ENCODE measurements around the gene PRMT7. TPM values are rescaled to one million over a fixed set of nuclear protein-coding genes. Genes with fewer than 3 reads are reported as not detected.

The PRMT7 gene
- total and polyA plus RNA-seq, 9 donors, result 27.8 to 43.4 (median 37.8) TPM

GRCh38 chr16:68275611-68276191 lies 35.1 kb upstream of the PRMT7 start:
- Histone ChIP-seq H3K36me3 (no peaks in the 10 kb centered on the region), H3K4me1 (ENCODE audit: insufficient read depth) (no peaks in the 10 kb centered on the region), H3K9me3 (no peaks in the 10 kb centered on the region), H3K27me3 (no peaks in the 10 kb centered on the region), H3K4me3 (no peak overlapping the region), H3K27ac (no peak overlapping the region)
- 72 to 80% (median 74%) methylated on average over 4 of the region's 4 CpGs for WGBS, 3 donors
- no peak for DNase-seq
- TF ChIP-seq POLR2A (IDR thresholded peaks at IDR 0.05) (no peak), EP300 (IDR thresholded peaks at IDR 0.05) (no peak), CTCF (IDR thresholded peaks at IDR 0.05) (no peak)
- intact Hi-C loops (cut with DNase I), result no loop called here

DNA sequence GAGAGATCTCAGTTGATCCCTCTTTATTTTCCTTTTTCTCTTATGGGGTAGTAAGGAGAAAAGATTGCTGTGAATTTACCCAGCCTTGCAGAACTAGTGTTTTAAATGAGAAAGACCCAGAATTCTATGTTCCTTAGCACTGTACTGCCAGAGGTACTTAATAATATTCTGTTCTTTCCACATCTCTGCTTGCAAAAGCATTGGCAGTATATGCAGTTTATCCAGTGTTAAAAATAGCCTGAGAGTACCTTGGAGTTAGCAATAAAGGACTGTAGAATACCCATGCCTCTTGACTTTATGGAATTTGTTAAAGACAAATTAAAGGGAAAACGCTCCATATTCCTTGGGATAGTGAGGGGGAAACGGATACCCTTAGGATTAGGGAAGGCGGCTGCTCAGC lies 34.6 kb upstream of the PRMT7 start:
- Histone ChIP-seq H3K9me3 (no peaks in the 10 kb centered on the region), H3K27ac (no peak overlapping the region), H3K36me3 (no peaks in the 10 kb centered on the region), H3K27me3 (no peaks in the 10 kb centered on the region), H3K4me1 (ENCODE audit: insufficient read depth) (no peaks in the 10 kb centered on the region), H3K4me3 (no peak overlapping the region)
- 60 to 83% (median 82%) methylated on average over 3 of the region's 3 CpGs for WGBS, 3 donors
- intact Hi-C loops (cut with DNase I), result no loop called here
- DNase-seq, result no peak
- TF ChIP-seq EP300 (IDR thresholded peaks at IDR 0.05) (no peak), CTCF (IDR thresholded peaks at IDR 0.05) (no peak), POLR2A (IDR thresholded peaks at IDR 0.05) (no peak)

GRCh38 chr16:68279726-68280558 lies 30.9 kb upstream of the PRMT7 start:
- DNase-seq, result no peak
- H3K9me3 ChIP-seq, result no peaks in the 10 kb centered on the region
- no peak for TF ChIP-seq EP300 (IDR thresholded peaks at IDR 0.05)
- TF ChIP-seq POLR2A (IDR thresholded peaks at IDR 0.05), result no peak
- no peak for TF ChIP-seq CTCF (IDR thresholded peaks at IDR 0.05)

DNA sequence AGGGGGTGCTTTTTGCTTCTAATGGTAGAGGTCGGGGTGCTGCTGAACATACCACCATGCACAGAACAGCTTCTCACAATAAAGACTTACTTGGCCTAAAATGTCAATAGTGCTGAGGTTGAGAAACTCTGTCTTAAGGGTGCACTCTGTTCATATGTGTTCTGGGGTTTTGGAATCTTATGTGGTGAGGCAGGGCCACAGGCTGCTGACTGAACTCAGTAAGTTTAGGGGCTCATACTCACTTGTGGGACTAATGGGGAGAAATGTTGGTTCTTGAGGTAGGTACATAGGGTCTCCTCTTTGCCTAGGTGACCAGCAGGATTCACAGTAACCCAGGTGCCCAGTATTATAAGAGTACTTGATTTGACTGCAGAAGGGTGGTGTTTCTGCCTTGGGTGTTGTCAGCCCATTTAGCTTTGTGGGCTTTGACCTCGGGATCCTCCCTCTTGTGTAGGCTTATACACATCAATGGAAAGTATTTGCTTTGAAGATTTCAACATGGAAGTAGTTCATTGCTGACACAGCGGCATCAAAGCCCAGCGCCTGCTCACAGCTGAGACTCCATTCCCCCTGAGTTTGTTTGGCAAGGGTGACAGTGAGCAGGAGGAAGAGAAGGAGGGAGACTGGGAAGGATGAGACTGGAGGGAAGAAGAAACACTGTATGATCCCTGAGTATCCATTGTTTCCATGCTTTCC lies 29.3 kb upstream of the PRMT7 start:
- no peak for TF ChIP-seq EP300 (IDR thresholded peaks at IDR 0.05)
- no peak for TF ChIP-seq CTCF (IDR thresholded peaks at IDR 0.05)
- no peak for TF ChIP-seq POLR2A (IDR thresholded peaks at IDR 0.05)
- 73 to 81% (median 80%) methylated on average over 4 of the region's 4 CpGs for WGBS, 3 donors
- Histone ChIP-seq H3K36me3 (no peaks in the 10 kb centered on the region), H3K4me3 (no peak overlapping the region), H3K27ac (no peak overlapping the region), H3K4me1 (ENCODE audit: insufficient read depth) (no peaks in the 10 kb centered on the region), H3K9me3 (no peaks in the 10 kb centered on the region), H3K27me3 (no peaks in the 10 kb centered on the region)
- no peak for DNase-seq
- intact Hi-C loops (cut with DNase I), result no loop called here

More at GRCh38 chr16:68279726-68280558, 30.9 kb upstream of the PRMT7 start:
- no peak overlapping the region for H3K27ac ChIP-seq
- no peaks in the 10 kb centered on the region for H3K36me3 ChIP-seq
- H3K4me1 ChIP-seq (ENCODE audit: insufficient read depth), result no peaks in the 10 kb centered on the region
- H3K27me3 ChIP-seq, result no peaks in the 10 kb centered on the region
- intact Hi-C loops (cut with DNase I), result no loop called here
- no peak overlapping the region for H3K4me3 ChIP-seq
- WGBS, 3 donors, result 89 to 93% (median 92%) methylated on average over 13 of the region's 13 CpGs

Measured in ovary (tissue), 9 donors.